HepG2 (cell line): Measurements from ENCODE around the gene ITPK1. TPM values are rescaled to one million over a fixed set of nuclear protein-coding genes. Genes with fewer than 3 reads are reported as not detected.

Source experiments
- BCL3 ChIP-seq: sonication (generic); formaldehyde crosslinking; IDR thresholded peaks from 2 replicates; pipeline ENCODE4 v1.5.1; 2020; ENCODE audit warnings: mild to moderate bottlenecking, missing genetic modification reagents, moderate library complexity
- GABPB1 ChIP-seq: IDR thresholded peaks from 2 replicates; pipeline ENCODE4 v1.6.1; 2016; ENCODE audit warnings: mild to moderate bottlenecking, missing genetic modification reagents, moderate library complexity, missing compliant biosample characterization
- HMG20B ChIP-seq: conservative IDR thresholded peaks from 2 replicates; pipeline ENCODE4 v1.6.1; 2016; ENCODE audit warnings: missing genetic modification reagents, missing compliant biosample characterization
- HOXA3 ChIP-seq: sonication (generic); formaldehyde crosslinking; IDR thresholded peaks from 2 replicates; pipeline ENCODE4 v1.5.0; 2020; ENCODE audit warnings: missing genetic modification reagents
- KLF16 ChIP-seq, 2 experiments: sonication (generic) in 1 of 2; formaldehyde crosslinking in 1 of 2; IDR thresholded peaks; 2 replicates each; pipeline versions ENCODE4 v1.6.1 to v1.8.0; 2016 to 2023; ENCODE audit warnings: missing genetic modification reagents in 2 of 2, missing compliant biosample characterization in 1 of 2
- PAX8 ChIP-seq: sonication (generic); formaldehyde crosslinking; IDR thresholded peaks from 2 replicates; pipeline ENCODE4 v1.8.0; 2022; ENCODE audit warnings: mild to moderate bottlenecking, missing genetic modification reagents, borderline replicate concordance
- RAD51 ChIP-seq: fragments of 450-650 bp; IDR thresholded peaks from 2 replicates; pipeline ENCODE4 v1.6.1; 2016; ENCODE audit warnings: borderline replicate concordance
- REPIN1 ChIP-seq: sonication (generic); formaldehyde crosslinking; IDR thresholded peaks from 2 replicates; pipeline ENCODE4 v1.8.0; 2022; ENCODE audit warnings: missing genetic modification reagents, low read depth, mild to moderate bottlenecking, borderline replicate concordance
- RERE ChIP-seq: IDR thresholded peaks from 2 replicates; pipeline ENCODE4 v1.6.1; 2016; ENCODE audit warnings: low read depth, missing genetic modification reagents, missing compliant biosample characterization
- SRSF1 ChIP-seq: fragments of 200-400 bp; formaldehyde crosslinking; optimal IDR thresholded peaks from 2 replicates; pipeline ENCODE3; 2017; ENCODE audit warnings: mild to moderate bottlenecking, low read depth, low read length, moderate library complexity
- TFDP1 ChIP-seq: IDR thresholded peaks from 2 replicates; pipeline ENCODE4 v1.6.1; 2016; ENCODE audit warnings: missing compliant biosample characterization, missing genetic modification reagents, borderline replicate concordance
- THYN1 ChIP-seq: sonication (generic); formaldehyde crosslinking; IDR thresholded peaks from 2 replicates; pipeline ENCODE4 v1.8.1; 2023; ENCODE audit warnings: low read depth, mild to moderate bottlenecking, moderate library complexity, missing genetic modification reagents, borderline replicate concordance
- ZNF597 ChIP-seq: sonication (generic); formaldehyde crosslinking; IDR thresholded peaks from 2 replicates; pipeline ENCODE4 v1.5.0; 2020; ENCODE audit warnings: missing genetic modification reagents
- ZNF773 ChIP-seq: sonication (generic); formaldehyde crosslinking; IDR thresholded peaks from 2 replicates; pipeline ENCODE4 v1.4.0; 2020; ENCODE audit warnings: missing genetic modification reagents, borderline replicate concordance
- ZXDC ChIP-seq: sonication (generic); formaldehyde crosslinking; IDR thresholded peaks from 2 replicates; pipeline ENCODE4 v1.5.0; 2020; ENCODE audit warnings: mild to moderate bottlenecking, missing genetic modification reagents
- polyA plus RNA-seq, 8 experiments: library from polyadenylated mRNA; depleted of rRNA in 3 of 8; stranded (reverse) in 7 of 8; unstranded in 1 of 8; fragments of >200 nt; fragmentation: Illumina TruSeq in 4 of 8; extraction: Trizol in 4 of 8; gene quantifications; 2 replicates each; pipeline versions ENCODE4 v1.2.1 to v1.2.3, GENCODE V29; 2011 to 2016; ENCODE audit warnings: low read depth in 4 of 8, missing spikeins in 1 of 8, mixed read lengths in 1 of 8; ENCODE audit not compliant: insufficient read depth in 1 of 8
- total RNA-seq, 5 experiments: library from RNA; depleted of rRNA; stranded (reverse); fragments of >200 nt; fragmentation: Illumina TruSeq; extraction: Trizol; gene quantifications; 2 replicates each; pipeline ENCODE4 v1.2.3, GENCODE V29; 2016; ENCODE audit warnings: low read depth in 1 of 5

Gene ITPK1
- total and polyA plus RNA-seq, 2 of the 13 experiments (the other 11 are each of a cell fraction or from before 2014, with no cell fraction given): 20.5 to 47.5 TPM

GRCh38 chr14:93035917-93036651 lies 79.6 kb downstream of the ITPK1 start (continued):
- TF ChIP-seq ZXDC (CRISPR knock-in tag) (no peak), THYN1 (CRISPR knock-in tag) (no peak), ZNF597 (no peak), RERE (peak; percentile 84), HOXA3 (CRISPR knock-in tag) (peak; percentile 91), HMG20B (CRISPR knock-in tag) (peak; percentile 82), BCL3 (CRISPR knock-in tag) (no peak), ZNF773 (CRISPR knock-in tag) (no peak), KLF16 (CRISPR knock-in tag; IDR thresholded peaks at IDR 0.05) (no peak; a peak in 2 of 4 replicates), PAX8 (CRISPR knock-in tag) (no peak), GABPB1 (peak; percentile 55), RAD51 (peak; percentile 70), SRSF1 (peak; percentile 88), REPIN1 (CRISPR knock-in tag) (peak; percentile 74), TFDP1 (CRISPR knock-in tag) (no peak; the same call in 1 of the 2 replicates)
